Neural progenitor cell (in vitro differentiated cells): Measurements from ENCODE around the gene SMPD3. TPM values are rescaled to one million over a fixed set of nuclear protein-coding genes. Genes with fewer than 3 reads are reported as not detected.

ENCODE experiments used
- DNase-seq: peaks from one replicate; pipeline ENCODE4 v3.0.0-alpha.2; 2016; ENCODE audit warnings: low spot score
- H2AFZ ChIP-seq: fragments of 200-600 bp; sonication (generic); replicated peaks from 2 replicates; pipeline ENCODE4 v1.6.1; 2016; ENCODE audit warnings: antibody characterized with exemption
- H3F3A ChIP-seq: fragments of 200-600 bp; sonication (generic); 2 replicates; pipeline ENCODE4 v1.6.1; 2016; ENCODE audit warnings: antibody characterized with exemption, low read depth
- H3K27ac ChIP-seq: fragments of 200-600 bp; sonication (generic); 2 replicates; pipeline ENCODE4 v1.5.1; 2016; ENCODE audit warnings: mild to moderate bottlenecking
- H3K27me3 ChIP-seq: fragments of 200-600 bp; sonication (generic); 2 replicates; pipeline ENCODE4 v1.6.1; 2016; ENCODE audit warnings: mild to moderate bottlenecking, moderate library complexity
- H3K36me3 ChIP-seq: fragments of 200-600 bp; sonication (generic); 2 replicates; pipeline ENCODE4 v1.5.1; 2016
- H3K4me1 ChIP-seq: fragments of 200-600 bp; sonication (generic); 2 replicates; pipeline ENCODE4 v1.6.1; 2016; ENCODE audit warnings: mixed run types
- H3K4me2 ChIP-seq: fragments of 200-600 bp; sonication (generic); 2 replicates; pipeline ENCODE4 v1.6.1; 2016
- H3K4me3 ChIP-seq: fragments of 200-600 bp; sonication (generic); 2 replicates; pipeline ENCODE4 v1.5.1; 2016
- H3K79me2 ChIP-seq: fragments of 200-600 bp; sonication (generic); 2 replicates; pipeline ENCODE4 v1.6.1; 2016; ENCODE audit warnings: low read depth
- H3K9ac ChIP-seq: fragments of 200-600 bp; sonication (generic); 2 replicates; pipeline ENCODE4 v1.6.1; 2016
- H3K9me3 ChIP-seq: fragments of 200-600 bp; sonication (generic); 2 replicates; pipeline ENCODE4 v1.5.1; 2016; ENCODE audit warnings: low read depth
- H4K20me1 ChIP-seq: fragments of 200-600 bp; sonication (generic); 2 replicates; pipeline ENCODE4 v1.6.1; 2016; ENCODE audit warnings: low read depth
- H3K27ac Mint-ChIP-seq: 3 replicates; pipeline ENCODE4 v1.8.0; 2021; ENCODE audit warnings: mixed read lengths
- H3K27me3 Mint-ChIP-seq: 2 replicates; pipeline ENCODE4 v1.8.0; 2022; ENCODE audit warnings: low read depth, mild to moderate bottlenecking, inconsistent platforms, moderate library complexity, mixed read lengths; ENCODE audit not compliant: insufficient read depth
- H3K36me3 Mint-ChIP-seq: 3 replicates; pipeline ENCODE4 v1.8.0; 2021; ENCODE audit warnings: mixed read lengths
- H3K4me1 Mint-ChIP-seq: 3 replicates; pipeline ENCODE4 v1.8.0; 2021; ENCODE audit warnings: mixed read lengths
- H3K4me3 Mint-ChIP-seq: 3 replicates; pipeline ENCODE4 v1.8.0; 2021; ENCODE audit warnings: mild to moderate bottlenecking, moderate library complexity, mixed read lengths
- H3K9me3 Mint-ChIP-seq: 3 replicates; pipeline ENCODE4 v1.8.0; 2020; ENCODE audit warnings: mixed read lengths
- CTCF ChIP-seq: fragments of 200-600 bp; sonication (generic); IDR thresholded peaks from 2 replicates; pipeline ENCODE4 v1.5.1; 2017; ENCODE audit warnings: antibody characterized with exemption, mild to moderate bottlenecking
- EZH2 ChIP-seq: fragments of 200-600 bp; sonication (generic); IDR thresholded peaks from 2 replicates; pipeline ENCODE4 v1.6.1; 2017; ENCODE audit warnings: antibody characterized with exemption, mild to moderate bottlenecking, moderate library complexity
- EZH2phosphoT487 ChIP-seq: fragments of 200-600 bp; sonication (generic); IDR thresholded peaks from 2 replicates; pipeline ENCODE4 v1.6.1; 2017; ENCODE audit warnings: antibody characterized with exemption
- total RNA-seq: library from RNA; depleted of rRNA; stranded (reverse); fragments of >200 nt; gene quantifications from 2 replicates; pipeline ENCODE4 v1.2.3, GENCODE V29; 2015; ENCODE audit warnings: low replicate concordance

SMPD3 gene
- total RNA-seq, 1 donor from 2014 or later, result not detected

GRCh38 chr16:68460067-68460466 is 11.8 kb upstream of the SMPD3 start:
- Histone ChIP-seq H3K9ac (no peak overlapping the region), H3K4me2 (no peak overlapping the region), H2AFZ (no peak overlapping the region), H3K9me3 (no peaks in the 10 kb centered on the region), H3K27me3 (no peaks in the 10 kb centered on the region), H4K20me1 (no peaks in the 10 kb centered on the region), H3F3A (no peaks in the 10 kb centered on the region), H3K4me3 (no peak overlapping the region), H3K36me3 (no peaks in the 10 kb centered on the region), H3K27ac (no peak overlapping the region), H3K79me2 (no peaks in the 10 kb centered on the region), H3K4me1 (no peaks in the 10 kb centered on the region)
- Mint-ChIP-seq H3K9me3 (no peaks in the 10 kb centered on the region), H3K4me1 (no peaks in the 10 kb centered on the region), H3K27ac (no peak overlapping the region), H3K36me3 (no peaks in the 10 kb centered on the region), H3K4me3 (no peak overlapping the region), H3K27me3 (no peaks in the 10 kb centered on the region)
- DNase-seq, result no peak
- TF ChIP-seq EZH2phosphoT487, result no peak
- no peak for TF ChIP-seq EZH2
- TF ChIP-seq CTCF, result no peak

GRCh38 chr16:68459457-68459856 is 11.1 kb upstream of the SMPD3 start:
- no peak overlapping the region for H3K27ac ChIP-seq
- no peak overlapping the region for H3K4me3 ChIP-seq
- Mint-ChIP-seq H3K36me3 (no peaks in the 10 kb centered on the region), H3K9me3 (no peaks in the 10 kb centered on the region), H3K4me3 (no peak overlapping the region), H3K27ac (no peak overlapping the region), H3K4me1 (no peaks in the 10 kb centered on the region), H3K27me3 (peaks cover 2% of the 10 kb centered on the region)
- H3K9ac ChIP-seq, result no peak overlapping the region
- no peaks in the 10 kb centered on the region for H3K79me2 ChIP-seq
- no peaks in the 10 kb centered on the region for H3K27me3 ChIP-seq
- no peaks in the 10 kb centered on the region for H4K20me1 ChIP-seq
- no peaks in the 10 kb centered on the region for H3K36me3 ChIP-seq
- H3F3A ChIP-seq, result no peaks in the 10 kb centered on the region
- TF ChIP-seq CTCF, result no peak
- no peak for TF ChIP-seq EZH2phosphoT487
- TF ChIP-seq EZH2, result no peak
- H3K4me2 ChIP-seq, result no peak overlapping the region
- no peaks in the 10 kb centered on the region for H3K4me1 ChIP-seq
- no peak overlapping the region for H2AFZ ChIP-seq
- H3K9me3 ChIP-seq, result no peaks in the 10 kb centered on the region
- no peak for DNase-seq

- no peaks in the 10 kb centered on the region for H3K79me2 ChIP-seq
- H3K9me3 ChIP-seq, result no peaks in the 10 kb centered on the region
- Mint-ChIP-seq H3K36me3 (no peaks in the 10 kb centered on the region), H3K9me3 (no peaks in the 10 kb centered on the region), H3K27me3 (peaks cover 3% of the 10 kb centered on the region), H3K4me1 (no peaks in the 10 kb centered on the region), H3K4me3 (no peak overlapping the region), H3K27ac (no peak overlapping the region)
- no peak overlapping the region for H3K4me2 ChIP-seq
- DNase-seq, result no peak
- H3K4me1 ChIP-seq, result no peaks in the 10 kb centered on the region
- no peak overlapping the region for H3K4me3 ChIP-seq
- no peaks in the 10 kb centered on the region for H3K36me3 ChIP-seq
- TF ChIP-seq CTCF (no peak), EZH2phosphoT487 (no peak), EZH2 (no peak)
- H3F3A ChIP-seq, result no peaks in the 10 kb centered on the region
- H2AFZ ChIP-seq, result no peak overlapping the region
- no peaks in the 10 kb centered on the region for H3K27me3 ChIP-seq
- no peak overlapping the region for H3K9ac ChIP-seq
- H3K27ac ChIP-seq, result no peak overlapping the region
- H4K20me1 ChIP-seq, result no peaks in the 10 kb centered on the region
Measured at GRCh38 chr16:68458551-68458950, 10.2 kb upstream of the SMPD3 start.
